Liver (tissue), 3 donors: ENCODE results near the gene FARS2.

Experiments used
- FOXA1 ChIP-seq: IDR thresholded peaks from 2 replicates; pipeline ENCODE4 v1.6.1; 2016; ENCODE audit warnings: antibody characterized with exemption
- GABPA ChIP-seq, 2 donors: IDR thresholded peaks in 1 of 2; conservative IDR thresholded peaks in 1 of 2; 2 replicates each; pipeline ENCODE4 v1.6.1; 2016; ENCODE audit warnings: antibody characterized with exemption in 2 of 2, mild to moderate bottlenecking in 1 of 2, moderate library complexity in 1 of 2
- HNF4G ChIP-seq: IDR thresholded peaks from 2 replicates; pipeline ENCODE4 v1.6.1; 2016; ENCODE audit warnings: antibody characterized with exemption
- JUND ChIP-seq, 2 donors: IDR thresholded peaks; 2 replicates each; pipeline ENCODE4 v1.6.1; 2016; ENCODE audit warnings: antibody characterized with exemption in 2 of 2
- MAX ChIP-seq: IDR thresholded peaks from 2 replicates; pipeline ENCODE4 v1.6.1; 2016; ENCODE audit warnings: antibody characterized with exemption
- RAD21 ChIP-seq, 2 donors: IDR thresholded peaks; 2 replicates each; pipeline ENCODE4 v1.6.1; 2016; ENCODE audit warnings: antibody characterized with exemption in 2 of 2, mild to moderate bottlenecking in 2 of 2
- REST ChIP-seq: IDR thresholded peaks from 2 replicates; pipeline ENCODE4 v1.6.1; 2016; ENCODE audit warnings: antibody characterized with exemption, mild to moderate bottlenecking
- RXRA ChIP-seq, 2 donors: IDR thresholded peaks; 2 replicates each; pipeline ENCODE4 v1.6.1; 2017 to 2018; ENCODE audit warnings: antibody characterized with exemption in 2 of 2, mild to moderate bottlenecking in 1 of 2
- SP1 ChIP-seq: IDR thresholded peaks from 2 replicates; pipeline ENCODE4 v1.6.1; 2018; ENCODE audit warnings: antibody characterized with exemption, mild to moderate bottlenecking
- TF ChIP-seq, protein P1 (sequence below): fragments of 150-350 bp; IDR thresholded peaks from 2 replicates; pipeline ENCODE4 v1.5.1; 2017; ENCODE audit warnings: improper control_type of control experiment, low read depth, low read length; ENCODE audit not compliant: missing input control
- TF ChIP-seq, protein P2 (sequence below): IDR thresholded peaks from 2 replicates; pipeline ENCODE4 v1.6.1; 2016; ENCODE audit warnings: antibody characterized with exemption
- donor health status: healthy.
- donor health status: healthy.

DNA sequence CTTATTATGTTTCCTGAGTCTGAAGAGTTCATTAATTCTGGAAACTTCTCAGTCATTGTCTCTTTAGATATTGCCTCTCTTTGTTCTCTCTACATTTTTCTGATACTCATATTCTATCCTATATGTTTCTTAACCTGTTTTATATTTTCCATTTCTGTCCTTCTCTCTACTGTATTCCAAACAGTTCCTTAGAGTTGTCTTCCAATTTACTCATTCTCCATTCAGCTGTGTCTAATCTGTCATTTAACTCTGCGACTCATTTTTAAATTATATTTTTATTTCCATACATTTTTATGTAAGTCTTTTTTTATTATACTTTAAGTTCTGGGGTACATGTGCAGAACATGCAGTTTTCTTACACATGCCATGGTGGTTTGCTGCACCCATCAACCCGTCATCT is 493.6 kb downstream of the FARS2 start:
- TF ChIP-seq JUND (IDR thresholded peaks at IDR 0.05) = no peak
- no peak for TF ChIP-seq SP1
- TF ChIP-seq, protein P1, sequence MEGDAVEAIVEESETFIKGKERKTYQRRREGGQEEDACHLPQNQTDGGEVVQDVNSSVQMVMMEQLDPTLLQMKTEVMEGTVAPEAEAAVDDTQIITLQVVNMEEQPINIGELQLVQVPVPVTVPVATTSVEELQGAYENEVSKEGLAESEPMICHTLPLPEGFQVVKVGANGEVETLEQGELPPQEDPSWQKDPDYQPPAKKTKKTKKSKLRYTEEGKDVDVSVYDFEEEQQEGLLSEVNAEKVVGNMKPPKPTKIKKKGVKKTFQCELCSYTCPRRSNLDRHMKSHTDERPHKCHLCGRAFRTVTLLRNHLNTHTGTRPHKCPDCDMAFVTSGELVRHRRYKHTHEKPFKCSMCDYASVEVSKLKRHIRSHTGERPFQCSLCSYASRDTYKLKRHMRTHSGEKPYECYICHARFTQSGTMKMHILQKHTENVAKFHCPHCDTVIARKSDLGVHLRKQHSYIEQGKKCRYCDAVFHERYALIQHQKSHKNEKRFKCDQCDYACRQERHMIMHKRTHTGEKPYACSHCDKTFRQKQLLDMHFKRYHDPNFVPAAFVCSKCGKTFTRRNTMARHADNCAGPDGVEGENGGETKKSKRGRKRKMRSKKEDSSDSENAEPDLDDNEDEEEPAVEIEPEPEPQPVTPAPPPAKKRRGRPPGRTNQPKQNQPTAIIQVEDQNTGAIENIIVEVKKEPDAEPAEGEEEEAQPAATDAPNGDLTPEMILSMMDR = no peak
- no peak for TF ChIP-seq GABPA (IDR thresholded peaks at IDR 0.05 in 1 of 2, conservative IDR thresholded peaks at IDR 0.05 in 1 of 2)
- TF ChIP-seq, protein P2, sequence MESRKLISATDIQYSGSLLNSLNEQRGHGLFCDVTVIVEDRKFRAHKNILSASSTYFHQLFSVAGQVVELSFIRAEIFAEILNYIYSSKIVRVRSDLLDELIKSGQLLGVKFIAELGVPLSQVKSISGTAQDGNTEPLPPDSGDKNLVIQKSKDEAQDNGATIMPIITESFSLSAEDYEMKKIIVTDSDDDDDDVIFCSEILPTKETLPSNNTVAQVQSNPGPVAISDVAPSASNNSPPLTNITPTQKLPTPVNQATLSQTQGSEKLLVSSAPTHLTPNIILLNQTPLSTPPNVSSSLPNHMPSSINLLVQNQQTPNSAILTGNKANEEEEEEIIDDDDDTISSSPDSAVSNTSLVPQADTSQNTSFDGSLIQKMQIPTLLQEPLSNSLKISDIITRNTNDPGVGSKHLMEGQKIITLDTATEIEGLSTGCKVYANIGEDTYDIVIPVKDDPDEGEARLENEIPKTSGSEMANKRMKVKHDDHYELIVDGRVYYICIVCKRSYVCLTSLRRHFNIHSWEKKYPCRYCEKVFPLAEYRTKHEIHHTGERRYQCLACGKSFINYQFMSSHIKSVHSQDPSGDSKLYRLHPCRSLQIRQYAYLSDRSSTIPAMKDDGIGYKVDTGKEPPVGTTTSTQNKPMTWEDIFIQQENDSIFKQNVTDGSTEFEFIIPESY = no peak
- no peak for TF ChIP-seq REST
- no peak for TF ChIP-seq RAD21 (IDR thresholded peaks at IDR 0.05)
- TF ChIP-seq FOXA1 = no peak
- TF ChIP-seq RXRA (IDR thresholded peaks at IDR 0.05) = no peak
- no peak for TF ChIP-seq HNF4G
- TF ChIP-seq MAX = no peak
